ENCODE measurements around the gene FYB1. TPM values are rescaled to one million over a fixed set of nuclear protein-coding genes. Genes with fewer than 3 reads are reported as not detected.

FYB1 gene
- total and polyA plus RNA-seq, 2 of the 8 experiments (the other 6 are each of a cell fraction or from before 2014, with no cell fraction given): not detected

DNA sequence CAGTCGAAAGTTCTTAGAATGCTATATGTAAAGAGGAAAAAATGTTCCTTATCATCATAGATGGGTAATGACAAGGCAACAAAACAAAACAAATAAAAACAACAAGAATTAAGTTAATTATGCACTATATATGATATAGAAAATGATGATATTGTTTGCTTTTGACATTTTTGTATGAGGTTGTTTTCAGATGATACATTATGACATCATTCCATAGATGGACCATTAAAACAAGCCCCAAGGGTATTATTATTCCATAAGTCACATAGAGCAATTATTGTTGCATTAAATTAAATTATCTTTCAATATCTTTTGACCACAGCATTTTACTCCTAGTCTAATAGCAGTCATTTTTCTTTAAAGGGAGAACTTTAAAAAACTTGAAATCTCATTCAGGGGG, 88.6 kb downstream of the FYB1 start (continued):
- TF ChIP-seq HDAC6 (IDR thresholded peaks at IDR 0.05; ENCODE audit: low read depth, low read length) (no peak), GABPA (IDR thresholded peaks at IDR 0.05; ENCODE audit: borderline replicate concordance, insufficient read depth, low read length) (no peak), CBX8 (IDR thresholded peaks at IDR 0.05; ENCODE audit: borderline replicate concordance, low read depth, low read length) (no peak), BCL11A (IDR thresholded peaks at IDR 0.05; ENCODE audit: low read depth in 2 of 2, low read length in 2 of 2) (no peak)

Data from H1 (cell line).